MCF 10A (cell line): ENCODE data around the gene FUCA1. TPM values are rescaled to one million over a fixed set of nuclear protein-coding genes. Genes with fewer than 3 reads are reported as not detected.
A peak's percentile ranks its signal among the peaks of the same experiment; 100 is the strongest.

ENCODE experiments used
- BruUV-seq: library from RNA; stranded (reverse); fragments of 400-500 nt; replicated peaks from 2 replicates; lab custom pipeline; 2021; lab: Mats Ljungman, UMichigan
- CTCF ChIA-PET: fragments of 300-600 bp; sonication (Branson Sonifier 250); formaldehyde crosslinking; extraction: SDS; loops from one replicate; lab custom pipeline; 2021; ENCODE audit warnings: antibody characterized with exemption, inconsistent platforms; lab: Yijun Ruan, JAX
- POLR2A ChIA-PET: fragments of 300-600, 350-650 bp; sonication (Branson Sonifier 250); formaldehyde crosslinking; extraction: SDS; loops from one replicate; lab custom pipeline; 2020; ENCODE audit warnings: antibody characterized with exemption, inconsistent platforms; lab: Yijun Ruan, JAX
- DNase-seq: peaks from one replicate; pipeline ENCODE4 v3.0.0-alpha.2; 2018; ENCODE audit not compliant: unreplicated experiment
- H3K27ac Mint-ChIP-seq: one replicate; pipeline ENCODE4 v1.8.0; 2022; ENCODE audit warnings: mild to moderate bottlenecking, low read depth, mixed read lengths; ENCODE audit not compliant: unreplicated experiment
- H3K27me3 Mint-ChIP-seq: one replicate; pipeline ENCODE4 v1.8.0; 2022; ENCODE audit warnings: mixed read lengths; ENCODE audit not compliant: insufficient read depth, unreplicated experiment
- H3K36me3 Mint-ChIP-seq: one replicate; pipeline ENCODE4 v1.8.0; 2022; ENCODE audit warnings: mild to moderate bottlenecking, moderate library complexity, mixed read lengths; ENCODE audit not compliant: insufficient read depth, unreplicated experiment
- H3K4me1 Mint-ChIP-seq: one replicate; pipeline ENCODE4 v1.8.0; 2022; ENCODE audit warnings: mixed read lengths; ENCODE audit not compliant: insufficient read depth, unreplicated experiment
- H3K4me3 Mint-ChIP-seq: one replicate; pipeline ENCODE4 v1.8.0; 2022; ENCODE audit warnings: mild to moderate bottlenecking, moderate library complexity, mixed read lengths; ENCODE audit not compliant: unreplicated experiment
- H3K9me3 Mint-ChIP-seq: one replicate; pipeline ENCODE4 v1.8.0; 2022; ENCODE audit warnings: mixed read lengths; ENCODE audit not compliant: unreplicated experiment
- intact Hi-C: fragments of 100-400 bp; cut with micrococcal nuclease; formaldehyde crosslinking; loops from 2 replicates; pipeline ENCODE4 v1.14.1; 2022
- total RNA-seq: library from RNA; stranded (reverse); gene quantifications from 2 replicates; pipeline ENCODE4 v1.2.3, GENCODE V29; 2022
- TF ChIP-seq, protein P1 (sequence below): fragments of 200-600 bp; IDR thresholded peaks from one replicate; pipeline ENCODE4 v1.8.0; 2022; ENCODE audit warnings: antibody characterized with exemption, mild to moderate bottlenecking; ENCODE audit not compliant: unreplicated experiment

Gene FUCA1
- total RNA-seq, 1 experiment from 2014 or later, result 7.9 TPM

DNA sequence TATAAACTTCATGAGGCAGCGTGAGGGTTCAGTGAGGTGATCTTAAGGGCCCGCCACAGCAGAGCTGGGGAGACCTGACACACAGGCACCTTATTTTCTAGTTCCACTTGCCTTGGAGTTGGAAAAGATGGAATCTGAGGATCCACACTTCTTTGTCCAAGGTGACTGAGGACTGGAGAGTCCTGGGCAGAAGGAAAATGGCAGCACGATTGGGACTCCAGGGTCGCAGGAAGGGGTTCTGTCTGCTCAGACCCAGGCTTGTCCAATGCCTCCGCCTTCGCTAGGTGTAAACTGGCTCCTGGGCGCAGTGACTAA, 68.9 kb downstream of the FUCA1 start:
- peak overlapping the region; percentile 90 for H3K4me3 Mint-ChIP-seq
- H3K27ac Mint-ChIP-seq, result peak overlapping the region; percentile 91
- CTCF ChIA-PET, result interaction anchor here (0.6 to 2.3 kb wide), 8 partner anchors 8 to 390 kb away, joined by 3 to 10 read pairs (median 6); no protein-coding TSS in a partner anchor
- TF ChIP-seq, protein P1, sequence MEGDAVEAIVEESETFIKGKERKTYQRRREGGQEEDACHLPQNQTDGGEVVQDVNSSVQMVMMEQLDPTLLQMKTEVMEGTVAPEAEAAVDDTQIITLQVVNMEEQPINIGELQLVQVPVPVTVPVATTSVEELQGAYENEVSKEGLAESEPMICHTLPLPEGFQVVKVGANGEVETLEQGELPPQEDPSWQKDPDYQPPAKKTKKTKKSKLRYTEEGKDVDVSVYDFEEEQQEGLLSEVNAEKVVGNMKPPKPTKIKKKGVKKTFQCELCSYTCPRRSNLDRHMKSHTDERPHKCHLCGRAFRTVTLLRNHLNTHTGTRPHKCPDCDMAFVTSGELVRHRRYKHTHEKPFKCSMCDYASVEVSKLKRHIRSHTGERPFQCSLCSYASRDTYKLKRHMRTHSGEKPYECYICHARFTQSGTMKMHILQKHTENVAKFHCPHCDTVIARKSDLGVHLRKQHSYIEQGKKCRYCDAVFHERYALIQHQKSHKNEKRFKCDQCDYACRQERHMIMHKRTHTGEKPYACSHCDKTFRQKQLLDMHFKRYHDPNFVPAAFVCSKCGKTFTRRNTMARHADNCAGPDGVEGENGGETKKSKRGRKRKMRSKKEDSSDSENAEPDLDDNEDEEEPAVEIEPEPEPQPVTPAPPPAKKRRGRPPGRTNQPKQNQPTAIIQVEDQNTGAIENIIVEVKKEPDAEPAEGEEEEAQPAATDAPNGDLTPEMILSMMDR, result no peak
- H3K4me1 Mint-ChIP-seq, result no peaks in the 10 kb centered on the region
- intact Hi-C loops, result no loop called here
- no peak for DNase-seq
- H3K36me3 Mint-ChIP-seq, result peaks cover 48% of the 10 kb centered on the region
- no TSS peak for BruUV-seq
- POLR2A ChIA-PET, result interaction anchor here (0.6 to 17.8 kb wide), 23 partner anchors 9 to 244 kb away, joined by 3 to 395 read pairs (median 4); partner anchors contain the start of genes ELOA, HMGCL, LYPLA2 and PITHD1
- H3K27me3 Mint-ChIP-seq, result no peaks in the 10 kb centered on the region
- H3K9me3 Mint-ChIP-seq, result no peaks in the 10 kb centered on the region

DNA sequence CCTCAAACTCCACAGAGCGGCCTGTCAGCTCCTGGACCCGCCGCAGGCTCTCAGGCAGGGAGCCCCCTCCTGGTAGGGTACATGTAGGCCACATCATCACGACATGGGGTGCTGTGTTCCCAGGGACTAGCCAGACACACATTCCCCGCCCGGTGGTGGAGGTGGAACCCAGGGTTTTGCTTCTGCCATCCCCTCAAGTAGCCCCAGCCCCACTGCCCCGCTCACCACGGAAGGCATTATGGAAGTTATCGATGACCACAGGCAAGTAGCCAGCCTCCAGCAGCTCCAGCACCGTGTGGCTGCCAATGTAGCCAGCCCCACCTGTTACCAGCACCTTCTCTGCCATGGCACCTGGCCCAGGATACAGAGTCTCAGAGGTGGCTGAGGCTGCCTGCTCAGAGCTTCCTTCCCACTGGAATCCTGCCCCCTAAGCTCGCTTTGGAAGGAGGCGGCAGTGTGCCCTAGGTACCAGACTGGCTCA, 69.4 kb downstream of the FUCA1 start:
- no peaks in the 10 kb centered on the region for H3K9me3 Mint-ChIP-seq
- POLR2A ChIA-PET, result interaction anchor here (0.9 to 17.8 kb wide), 12 partner anchors 10 to 243 kb away, joined by 4 to 395 read pairs (median 6); partner anchors contain the start of genes HMGCL, LYPLA2, PITHD1 and PNRC2

DNA sequence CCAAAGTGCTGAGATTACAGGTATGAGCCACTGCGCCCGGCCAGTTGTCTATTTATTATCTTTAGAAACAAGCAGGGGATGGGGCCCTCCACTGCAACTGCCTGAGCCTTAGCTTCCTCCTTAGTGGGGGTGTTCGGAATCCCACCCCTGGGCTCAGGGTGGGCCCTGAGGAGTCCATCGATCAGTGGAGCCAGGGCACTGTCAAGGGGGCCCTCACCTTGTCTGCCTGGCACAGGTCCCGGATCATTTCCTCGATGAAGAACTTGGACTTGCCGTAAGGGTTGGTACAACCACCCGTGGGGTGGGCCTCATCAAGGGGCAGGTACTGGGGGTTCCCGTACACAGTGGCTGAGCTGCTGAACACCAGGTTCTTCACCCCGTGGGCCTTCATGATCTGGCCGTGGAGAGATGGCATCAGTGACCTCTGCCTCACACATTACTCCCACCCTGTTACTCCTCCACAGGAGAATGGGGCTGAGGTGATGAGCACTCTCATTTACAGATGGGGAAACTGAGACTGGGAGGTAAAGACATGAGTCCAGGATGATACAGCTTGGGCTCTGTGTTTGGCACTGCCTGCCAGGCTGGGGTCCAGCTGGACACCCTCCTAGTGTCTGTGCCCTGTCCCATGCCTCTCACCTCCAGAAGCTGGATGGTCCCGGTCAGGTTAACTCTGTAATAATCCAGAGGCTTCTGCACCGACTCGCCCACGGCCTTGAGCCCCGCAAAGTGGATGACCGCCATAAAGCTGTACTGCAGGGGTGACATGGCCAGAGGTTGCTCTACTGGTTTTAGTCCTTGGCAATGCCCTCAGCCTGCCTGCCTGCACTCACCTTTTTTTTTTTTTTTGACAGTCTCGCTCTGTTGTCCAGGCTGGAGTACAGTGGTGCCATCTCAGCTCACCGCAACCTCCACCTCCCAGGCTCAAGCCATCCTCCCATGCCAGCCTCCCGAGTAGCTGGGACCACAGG, 70.3 kb downstream of the FUCA1 start:
- intact Hi-C loops, result no loop called here
- Mint-ChIP-seq H3K36me3 (peaks cover 57% of the 10 kb centered on the region), H3K9me3 (no peaks in the 10 kb centered on the region), H3K27ac (no peak overlapping the region), H3K4me1 (no peaks in the 10 kb centered on the region), H3K4me3 (no peak overlapping the region), H3K27me3 (no peaks in the 10 kb centered on the region)
- TF ChIP-seq, protein P1, result no peak
- ChIA-PET POLR2A (interaction anchor here (1.4 to 17.8 kb wide), 5 partner anchors 9 to 242 kb away, joined by 7 to 395 read pairs (median 43); partner anchors contain the start of genes HMGCL, LYPLA2, PITHD1 and PNRC2), CTCF (interaction anchor here (0.6 to 2.3 kb wide), 7 partner anchors 13 to 159 kb away, joined by 3 to 10 read pairs (median 6); no protein-coding TSS in a partner anchor)
- no peak for DNase-seq
- no TSS peak for BruUV-seq

More for the DNA sequence above, 69.4 kb downstream of the FUCA1 start:
- no TSS peak for BruUV-seq
- CTCF ChIA-PET, result interaction anchor here (0.6 to 2.3 kb wide), 7 partner anchors 9 to 390 kb away, joined by 3 to 10 read pairs (median 4); no protein-coding TSS in a partner anchor
- Mint-ChIP-seq H3K27ac (peak overlapping the region; percentile 91), H3K36me3 (peaks cover 48% of the 10 kb centered on the region), H3K4me1 (no peaks in the 10 kb centered on the region), H3K4me3 (peak overlapping the region; percentile 90), H3K27me3 (no peaks in the 10 kb centered on the region)
- TF ChIP-seq, protein P1, result no peak
- intact Hi-C loops, result no loop called here
- DNase-seq, result no peak
